ENCODE data around the gene PRKAG2.
"Not testable (repeated sequence)": the region's sequence is repeated elsewhere in the genome, so short reads cannot be mapped to it uniquely, and the experiment has no call there.

Gene PRKAG2

GRCh38 chr7:151849008-151849878 is 27.7 kb downstream of the PRKAG2 start:
- DNase-seq, result no peak

DNA sequence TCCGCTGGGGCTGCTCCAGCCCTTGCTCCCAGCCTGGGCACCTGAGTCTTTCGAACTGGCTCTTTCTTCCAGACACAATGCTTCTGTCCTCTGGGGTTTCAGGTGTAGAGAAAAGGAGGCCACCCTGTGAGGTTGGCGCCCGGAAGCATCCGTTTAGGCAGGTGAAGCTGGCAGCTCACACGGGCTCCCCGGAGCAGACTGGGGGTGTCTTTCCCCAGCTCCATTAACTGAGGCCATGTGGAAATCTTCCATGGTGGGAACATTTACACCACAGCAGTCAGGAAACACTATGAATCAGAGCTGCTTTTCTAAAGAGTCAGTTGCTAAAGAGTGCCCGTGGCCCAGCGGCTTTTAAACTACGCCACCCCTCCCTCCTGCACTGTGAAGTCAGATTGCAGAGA is 29.2 kb downstream of the PRKAG2 start:
- no peak for DNase-seq

DNA sequence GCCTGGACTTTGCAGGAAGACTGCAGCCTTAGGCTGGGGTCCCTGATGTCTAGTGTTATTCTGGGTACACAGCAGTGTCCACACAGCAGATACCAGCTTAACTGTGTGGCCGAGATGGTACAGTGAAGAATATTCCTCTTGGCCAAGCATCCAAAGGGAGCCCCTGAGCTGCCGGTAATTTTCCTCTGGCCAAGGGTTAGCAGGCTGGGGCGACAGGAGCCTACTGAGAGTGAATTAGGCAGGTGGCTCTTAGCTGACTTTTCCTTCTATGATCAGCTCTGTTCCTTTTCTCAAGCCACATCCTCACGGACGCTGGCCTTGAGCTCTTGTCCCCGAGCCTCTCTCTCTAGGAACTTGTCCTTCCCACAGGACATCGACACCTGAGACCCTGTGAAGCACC is 29.8 kb downstream of the PRKAG2 start:
- DNase-seq, result no peak

- no peak for DNase-seq
These were observed 31.3 kb downstream of the PRKAG2 start for GRCh38 chr7:151845412-151846205.

- DNase-seq, result no peak
These were observed 32.1 kb downstream of the PRKAG2 start for GRCh38 chr7:151844825-151845200.

GRCh38 chr7:151844071-151844824 is 32.7 kb downstream of the PRKAG2 start:
- DNase-seq, result no peak

- DNase-seq, result no peak
These were observed 33.7 kb downstream of the PRKAG2 start for GRCh38 chr7:151843181-151843580.

GRCh38 chr7:151841395-151842051 is 35.4 kb downstream of the PRKAG2 start:
- DNase-seq, result not testable (repeated sequence)

GRCh38 chr7:151840088-151840910 is 36.6 kb downstream of the PRKAG2 start:
- DNase-seq, result no peak

- no peak for DNase-seq
These were observed 37.4 kb downstream of the PRKAG2 start for GRCh38 chr7:151839451-151839921.

DNA sequence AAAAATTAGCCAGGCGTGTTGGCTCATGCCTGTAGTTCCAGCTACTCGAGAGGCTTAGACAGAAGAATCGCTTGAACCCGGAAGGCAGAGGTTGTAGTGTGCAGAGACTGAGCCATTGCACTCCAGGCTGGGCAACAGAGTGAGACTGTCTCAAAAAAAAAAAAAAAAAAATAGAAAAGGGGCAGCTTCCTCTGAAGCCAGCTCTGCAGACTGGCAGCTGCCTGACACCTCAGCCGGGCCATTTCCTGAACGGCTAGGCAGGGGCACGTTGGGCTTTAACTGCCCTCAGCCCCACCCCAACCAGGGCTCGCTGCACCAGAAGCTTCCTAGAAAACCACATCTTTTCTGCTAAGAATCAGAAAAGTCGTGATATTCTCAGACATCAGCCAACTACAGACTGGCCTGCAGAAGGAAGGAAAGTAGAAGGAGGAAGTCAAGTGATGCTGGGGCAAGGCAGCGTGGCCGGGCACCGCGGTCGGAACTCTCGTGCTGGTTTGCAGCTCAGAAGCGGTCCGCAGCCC is 38.0 kb downstream of the PRKAG2 start:
- no peak for DNase-seq

DNA sequence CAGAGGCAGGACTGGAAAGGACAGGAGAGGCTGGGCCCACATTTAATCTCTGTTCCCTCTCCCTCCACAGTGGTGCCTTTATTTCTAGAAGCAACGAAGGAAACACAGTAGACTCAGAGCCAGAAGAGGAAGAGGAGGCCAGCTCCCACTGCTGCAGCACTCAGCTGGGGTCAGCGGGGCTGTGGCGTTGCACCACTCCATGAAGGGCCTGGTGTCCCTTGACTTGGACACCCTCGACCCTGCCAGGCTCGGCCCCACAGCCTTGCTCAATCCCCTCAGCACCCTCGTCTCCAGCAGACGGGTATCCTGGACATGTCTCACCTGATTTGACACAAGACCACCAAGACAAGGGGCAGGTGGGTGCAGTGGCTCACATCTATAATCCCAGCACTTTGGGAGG is 38.8 kb downstream of the PRKAG2 start:
- DNase-seq, result no peak

- DNase-seq, result peak; percentile 41
These were observed 39.5 kb downstream of the PRKAG2 start for GRCh38 chr7:151837285-151838042.

GRCh38 chr7:151836927-151837205 is 40.0 kb downstream of the PRKAG2 start:
- DNase-seq, result no peak

DNA sequence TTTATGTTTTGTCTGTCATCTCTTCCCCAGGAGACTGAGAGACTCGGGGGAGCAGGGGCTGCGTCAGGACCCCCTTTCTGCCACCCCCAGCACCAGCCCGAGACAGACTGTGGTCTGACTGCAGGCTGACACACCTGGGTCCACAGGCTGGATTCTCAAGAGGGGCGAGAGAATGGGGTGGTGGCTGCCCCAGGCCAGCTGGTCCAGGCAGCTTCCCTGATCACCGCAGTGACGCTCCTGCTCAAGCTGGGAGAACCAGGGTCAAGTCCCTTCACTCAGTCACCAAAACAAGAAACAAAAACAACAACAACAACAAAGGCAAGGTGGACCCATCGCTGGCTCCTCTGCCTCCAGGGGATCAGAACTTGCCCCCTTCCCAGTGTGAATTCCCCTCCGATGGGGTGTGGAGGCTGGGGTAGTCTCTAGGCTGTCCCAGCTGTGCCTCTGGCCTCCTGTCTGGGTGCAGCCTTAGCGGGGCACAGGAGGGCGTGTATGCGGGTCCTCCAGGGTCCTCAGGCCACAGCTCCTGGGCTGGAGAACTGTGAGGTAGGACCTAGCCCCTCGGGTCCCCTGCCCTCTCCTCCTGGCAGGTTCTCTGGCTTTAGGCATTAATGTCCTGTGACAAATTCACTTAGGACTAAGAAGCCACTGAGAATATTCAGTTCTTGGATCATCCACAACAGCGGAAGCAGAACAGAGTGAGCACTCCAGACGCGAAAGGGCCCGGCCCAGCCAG is 40.6 kb downstream of the PRKAG2 start:
- DNase-seq, result no peak

- no peak for DNase-seq
These were observed 41.3 kb downstream of the PRKAG2 start for GRCh38 chr7:151835636-151836035.

- DNase-seq, result no peak
These were observed 42.5 kb downstream of the PRKAG2 start for GRCh38 chr7:151834271-151835035.

DNA sequence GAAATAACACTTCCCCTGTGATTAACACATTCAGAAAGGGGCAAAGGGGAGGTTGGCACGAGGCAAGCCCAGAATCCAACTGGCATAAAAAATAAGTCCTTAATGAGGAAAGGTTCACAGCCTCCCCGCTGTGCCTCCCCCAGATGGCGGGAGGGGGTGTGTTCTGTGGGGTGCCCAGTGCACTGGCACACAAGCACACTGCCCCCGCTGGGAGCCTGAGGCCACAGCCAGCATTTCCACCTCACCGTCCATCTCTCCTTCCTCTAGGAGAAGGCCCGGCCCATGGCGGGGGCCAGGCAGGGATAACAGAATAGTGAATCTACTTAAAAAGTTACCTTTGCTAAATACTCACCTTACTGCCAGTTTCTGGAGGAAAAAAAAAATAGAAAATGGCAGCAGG is 43.2 kb downstream of the PRKAG2 start:
- no peak for DNase-seq

- no peak for DNase-seq
These were observed 43.7 kb downstream of the PRKAG2 start for GRCh38 chr7:151833213-151833651.
